Colonic mucosa (tissue), 4 donors: ENCODE measurements around the gene RGL2. TPM values are rescaled to one million over a fixed set of nuclear protein-coding genes. Genes with fewer than 3 reads are reported as not detected.

Source experiments
- DNase-seq: peaks from one replicate; pipeline ENCODE4 v3.0.0-alpha.2; 2020
- H3K27ac ChIP-seq: fragments of 200-600 bp; one replicate; pipeline ENCODE4 v1.8.0; 2021
- H3K27me3 ChIP-seq: fragments of 200-600 bp; one replicate; pipeline ENCODE4 v1.8.0; 2021
- H3K36me3 ChIP-seq: fragments of 200-600 bp; one replicate; pipeline ENCODE4 v1.8.0; 2021
- H3K4me1 ChIP-seq: fragments of 200-600 bp; one replicate; pipeline ENCODE4 v1.8.0; 2021; ENCODE audit warnings: mild to moderate bottlenecking
- H3K4me3 ChIP-seq: fragments of 200-600 bp; one replicate; pipeline ENCODE4 v1.8.0; 2021
- H3K9ac ChIP-seq, 2 donors: one replicate each; pipeline ENCODE4 v1.7.0; 2013; ENCODE audit warnings: control low read depth in 2 of 2, low read depth in 2 of 2, low read length in 2 of 2
- H3K9me3 ChIP-seq: fragments of 200-600 bp; one replicate; pipeline ENCODE4 v1.8.0; 2021
- intact Hi-C: fragments of 100-400 bp; cut with DNase I; formaldehyde crosslinking; loops from one replicate; pipeline ENCODE4 v1.14.1; 2022
- total RNA-seq, 2 donors: library from RNA; stranded (reverse); fragmentation: NEBNext Ultra II Directional in 1 of 2; extraction: Animal tissue kit (Norgen Biotek cat#: 25700) in 1 of 2; gene quantifications; one replicate each; pipeline ENCODE4 v1.2.1, GENCODE V29; 2021
- TF ChIP-seq, protein P1 (sequence below): fragments of 200-600 bp; IDR thresholded peaks from one replicate; pipeline ENCODE4 v1.8.0; 2022; ENCODE audit warnings: antibody characterized with exemption, mild to moderate bottlenecking
- donor health status: healthy.
- donor health status: DM: no; HTN: no; CAD: no.
- donor health status: DM: no; HTN: no; CAD: no.

Gene RGL2
- total RNA-seq, 2 donors from 2014 or later = 29.9 to 34.7 TPM

DNA sequence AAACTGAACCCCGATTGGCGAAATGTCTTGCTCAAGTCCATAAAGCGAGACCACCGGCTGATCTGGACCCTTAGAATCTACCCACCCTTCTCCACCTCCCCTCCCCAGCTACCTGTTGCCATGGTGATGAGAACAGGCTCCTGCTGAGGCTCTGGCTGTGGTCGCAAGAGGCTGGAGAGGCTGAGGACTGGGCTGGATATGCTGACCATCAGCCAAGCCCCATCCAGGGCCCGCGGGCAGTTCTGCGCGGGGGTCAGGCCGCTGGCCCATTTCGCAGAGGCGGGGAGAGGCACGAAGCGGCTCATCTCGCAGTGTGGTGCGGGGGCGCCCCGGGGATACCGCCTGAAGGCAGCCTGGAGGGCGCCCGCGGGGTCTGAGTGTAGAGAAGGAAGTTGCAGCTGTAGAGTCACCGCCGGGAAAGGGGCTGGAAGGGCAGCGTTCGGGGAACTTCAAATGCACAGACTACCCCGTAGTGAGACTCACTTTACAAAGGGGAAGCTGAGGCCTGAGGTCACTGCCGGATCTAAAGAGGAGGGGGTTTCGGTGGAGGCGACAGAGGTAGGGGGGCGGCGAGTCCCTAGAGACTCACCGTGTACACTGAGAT is 14.5 kb upstream of the RGL2 start:
- Histone ChIP-seq H3K36me3 (no peaks in the 10 kb centered on the region), H3K9me3 (no peaks in the 10 kb centered on the region), H3K27me3 (no peaks in the 10 kb centered on the region), H3K4me3 (peak overlapping the region; percentile 79), H3K4me1 (peaks cover 16% of the 10 kb centered on the region), H3K27ac (peak overlapping the region; percentile 100), H3K9ac (peak overlapping the region; percentile 89 to 99)
- TF ChIP-seq, protein P1, sequence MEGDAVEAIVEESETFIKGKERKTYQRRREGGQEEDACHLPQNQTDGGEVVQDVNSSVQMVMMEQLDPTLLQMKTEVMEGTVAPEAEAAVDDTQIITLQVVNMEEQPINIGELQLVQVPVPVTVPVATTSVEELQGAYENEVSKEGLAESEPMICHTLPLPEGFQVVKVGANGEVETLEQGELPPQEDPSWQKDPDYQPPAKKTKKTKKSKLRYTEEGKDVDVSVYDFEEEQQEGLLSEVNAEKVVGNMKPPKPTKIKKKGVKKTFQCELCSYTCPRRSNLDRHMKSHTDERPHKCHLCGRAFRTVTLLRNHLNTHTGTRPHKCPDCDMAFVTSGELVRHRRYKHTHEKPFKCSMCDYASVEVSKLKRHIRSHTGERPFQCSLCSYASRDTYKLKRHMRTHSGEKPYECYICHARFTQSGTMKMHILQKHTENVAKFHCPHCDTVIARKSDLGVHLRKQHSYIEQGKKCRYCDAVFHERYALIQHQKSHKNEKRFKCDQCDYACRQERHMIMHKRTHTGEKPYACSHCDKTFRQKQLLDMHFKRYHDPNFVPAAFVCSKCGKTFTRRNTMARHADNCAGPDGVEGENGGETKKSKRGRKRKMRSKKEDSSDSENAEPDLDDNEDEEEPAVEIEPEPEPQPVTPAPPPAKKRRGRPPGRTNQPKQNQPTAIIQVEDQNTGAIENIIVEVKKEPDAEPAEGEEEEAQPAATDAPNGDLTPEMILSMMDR = no peak
- intact Hi-C loops = loop anchor here (10.0 kb wide), 1 partner anchor 102 kb away; the partner anchor contains the start of genes CUTA and PHF1
- no peak for DNase-seq

DNA sequence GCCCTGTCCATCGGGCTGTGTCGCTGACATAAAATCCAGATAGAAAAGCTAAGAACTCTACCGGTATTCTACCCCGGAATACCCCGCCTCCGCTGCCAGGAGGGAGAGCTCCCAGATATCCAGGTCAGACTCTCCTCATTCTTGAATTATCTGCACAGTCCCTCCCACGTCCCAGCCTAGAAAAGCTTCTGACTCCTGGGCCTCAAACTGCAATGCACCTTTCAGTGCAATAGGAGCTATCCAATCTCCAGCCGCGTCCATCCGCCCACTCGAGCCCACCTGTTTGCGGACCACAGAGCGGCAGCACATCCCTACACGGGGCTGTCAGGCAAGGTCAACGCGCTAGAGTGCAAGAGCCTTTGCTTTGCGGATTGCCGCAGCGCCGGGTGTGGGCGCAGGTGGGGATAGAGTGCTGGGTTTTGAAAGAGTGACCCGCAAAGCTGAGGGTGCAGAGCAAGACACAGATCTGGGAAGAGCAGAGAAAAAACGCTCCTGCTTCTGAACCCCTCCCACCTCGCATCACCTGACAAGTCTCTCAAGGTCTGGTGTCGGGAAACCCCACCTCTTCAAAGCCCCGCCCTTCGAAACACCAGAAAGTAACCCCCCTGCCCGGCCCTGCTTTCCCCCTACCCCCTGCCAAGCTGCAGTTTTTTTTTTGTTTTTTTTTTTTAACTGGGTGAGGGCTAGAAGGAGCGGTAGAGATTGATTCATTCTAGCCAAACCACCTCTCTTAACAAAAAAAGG is 13.8 kb upstream of the RGL2 start:
- DNase-seq = peak; percentile 94
- peak overlapping the region; percentile 79 for H3K4me3 ChIP-seq
- H3K9ac ChIP-seq = peak overlapping the region; percentile 89 to 99
- H3K36me3 ChIP-seq = no peaks in the 10 kb centered on the region
- no peaks in the 10 kb centered on the region for H3K9me3 ChIP-seq
- no peaks in the 10 kb centered on the region for H3K27me3 ChIP-seq
- intact Hi-C loops = loop anchor here (10.0 kb wide), 1 partner anchor 102 kb away; the partner anchor contains the start of genes CUTA and PHF1
- TF ChIP-seq, protein P1 = no peak
- peak overlapping the region; percentile 100 for H3K27ac ChIP-seq
- peaks cover 16% of the 10 kb centered on the region for H3K4me1 ChIP-seq

DNA sequence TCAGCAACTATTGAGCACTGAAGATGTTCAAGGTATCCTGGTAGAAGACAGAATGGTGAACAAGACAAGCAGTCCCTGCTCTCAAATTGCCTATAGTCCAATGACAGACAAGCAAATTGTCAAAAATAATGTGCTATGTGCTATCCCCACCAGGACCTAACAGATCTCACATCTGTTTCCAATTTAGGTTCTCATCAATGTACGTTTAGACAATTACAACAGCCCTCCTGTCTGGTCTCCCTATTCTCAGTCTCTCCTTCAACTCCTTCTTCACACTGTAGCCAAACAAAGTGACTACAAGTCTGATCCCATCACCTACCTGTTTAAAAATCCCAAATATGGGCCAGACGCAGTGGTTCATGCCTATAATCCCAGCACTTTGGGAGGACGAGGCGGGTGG is 7.6 kb upstream of the RGL2 start:
- DNase-seq = no peak
- no peaks in the 10 kb centered on the region for H3K9me3 ChIP-seq
- H3K36me3 ChIP-seq = peaks cover 3% of the 10 kb centered on the region
- peaks cover 3% of the 10 kb centered on the region for H3K4me1 ChIP-seq
- no peak overlapping the region for H3K4me3 ChIP-seq
- intact Hi-C loops = no loop called here
- no peaks in the 10 kb centered on the region for H3K27me3 ChIP-seq
- TF ChIP-seq, protein P1 = no peak
- no peak overlapping the region for H3K27ac ChIP-seq
- no peak overlapping the region for H3K9ac ChIP-seq

DNA sequence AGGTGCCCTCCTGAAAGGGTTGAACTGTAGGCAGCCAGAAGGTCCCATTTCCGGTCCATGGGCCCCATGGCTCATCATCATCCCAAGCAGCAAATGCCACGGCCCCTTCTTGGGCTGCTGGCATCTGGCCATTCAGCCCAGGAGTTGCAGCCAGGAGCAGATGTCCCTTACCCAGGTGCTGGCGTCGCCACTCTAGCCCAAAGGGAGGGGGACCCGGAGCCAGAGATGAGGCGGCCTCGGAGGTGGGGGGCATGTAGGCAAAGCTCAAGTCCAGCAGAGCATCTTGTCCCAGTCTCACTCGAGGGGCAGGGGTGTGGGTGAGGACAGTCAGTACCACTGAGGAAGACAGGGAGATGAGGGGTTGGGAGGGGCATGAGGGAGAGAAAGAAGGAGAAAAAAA is 6.3 kb upstream of the RGL2 start:
- no peak overlapping the region for H3K9ac ChIP-seq
- H3K4me1 ChIP-seq = peaks cover 6% of the 10 kb centered on the region
- DNase-seq = no peak

DNA sequence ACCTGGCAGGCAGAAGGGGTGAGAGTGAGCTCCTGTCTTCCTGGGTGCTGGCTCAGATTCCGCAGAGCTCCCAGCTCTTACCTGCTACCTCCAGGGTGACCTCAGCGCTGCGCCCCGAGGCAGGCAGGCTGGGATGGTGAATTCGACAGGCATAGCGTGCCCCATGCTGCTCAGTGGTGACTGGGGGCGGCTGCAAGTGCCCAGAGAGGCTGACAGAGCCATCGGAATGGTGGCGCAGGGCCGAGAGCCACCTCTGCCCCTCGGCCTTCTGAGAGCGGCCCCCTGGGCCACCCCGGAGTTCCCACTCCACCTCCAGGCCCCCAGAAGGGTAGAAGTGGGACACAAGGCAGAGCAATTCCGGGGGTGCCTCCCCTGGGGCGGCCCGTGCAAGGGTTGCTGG is 5.5 kb upstream of the RGL2 start:
- no peaks in the 10 kb centered on the region for H3K27me3 ChIP-seq
- H3K27ac ChIP-seq = no peak overlapping the region
- TF ChIP-seq, protein P1 = no peak

More for the DNA sequence above, 6.3 kb upstream of the RGL2 start:
- TF ChIP-seq, protein P1 = no peak
- no peaks in the 10 kb centered on the region for H3K9me3 ChIP-seq
- H3K27me3 ChIP-seq = no peaks in the 10 kb centered on the region
- H3K4me3 ChIP-seq = no peak overlapping the region
- H3K36me3 ChIP-seq = peaks cover 3% of the 10 kb centered on the region
- intact Hi-C loops = no loop called here
- H3K27ac ChIP-seq = no peak overlapping the region

More for the DNA sequence above, 5.5 kb upstream of the RGL2 start:
- no peak overlapping the region for H3K4me3 ChIP-seq
- no peak for DNase-seq
- H3K9ac ChIP-seq = no peak overlapping the region
- H3K36me3 ChIP-seq = peaks cover 3% of the 10 kb centered on the region
- intact Hi-C loops = no loop called here
- H3K4me1 ChIP-seq = peaks cover 9% of the 10 kb centered on the region
- H3K9me3 ChIP-seq = no peaks in the 10 kb centered on the region
